PC-9 (cell line): ENCODE data around the gene SETBP1. TPM values are rescaled to one million over a fixed set of nuclear protein-coding genes. Genes with fewer than 3 reads are reported as not detected.

Experiments used
- BruUV-seq: library from RNA; stranded (reverse); fragments of 400-500 nt; replicated peaks from 2 replicates; lab custom pipeline; 2021; lab: Mats Ljungman, UMichigan
- CTCF ChIA-PET: fragments of 300-600 bp; sonication (Branson Sonifier 250); formaldehyde crosslinking; loops from one replicate; lab custom pipeline; 2022; ENCODE audit warnings: antibody characterized with exemption; lab: Charles Lee
- POLR2A ChIA-PET: fragments of 300-600 bp; sonication (Branson Sonifier 250); formaldehyde crosslinking; loops from one replicate; lab custom pipeline; 2022; ENCODE audit warnings: antibody characterized with exemption; ENCODE audit not compliant: unreplicated experiment; lab: Charles Lee
- DNase-seq, 2 experiments: peaks; one replicate each; pipeline versions ENCODE4 v3.0.0 to v3.0.0-alpha.2; 2015 to 2022; ENCODE audit warnings: mixed read lengths in 1 of 2
- H2AFZ ChIP-seq: fragments of 200-600 bp; sonication (generic); 2 replicates; pipeline ENCODE4 v1.8.1; 2017; ENCODE audit warnings: antibody characterized with exemption
- H3F3A ChIP-seq: fragments of 200-600 bp; sonication (generic); 2 replicates; pipeline ENCODE4 v1.8.1; 2017; ENCODE audit warnings: antibody characterized with exemption, mild to moderate bottlenecking, low read depth; ENCODE audit not compliant: insufficient read depth
- H3K27ac ChIP-seq: fragments of 200-600 bp; sonication (generic); 2 replicates; pipeline ENCODE4 v1.6.1; 2016; ENCODE audit warnings: mixed run types
- H3K27me3 ChIP-seq: fragments of 200-600 bp; sonication (generic); 2 replicates; pipeline ENCODE4 v1.6.1; 2016; ENCODE audit warnings: low read depth, mixed run types; ENCODE audit not compliant: insufficient read depth
- H3K36me3 ChIP-seq: fragments of 200-600 bp; sonication (generic); 2 replicates; pipeline ENCODE4 v1.6.1; 2016; ENCODE audit warnings: low read depth, mixed run types
- H3K4me1 ChIP-seq: fragments of 200-600 bp; sonication (generic); replicated peaks from 2 replicates; pipeline ENCODE4 v1.6.1; 2016; ENCODE audit warnings: mixed run types; ENCODE audit not compliant: insufficient read depth
- H3K4me2 ChIP-seq: fragments of 200-600 bp; sonication (generic); 2 replicates; pipeline ENCODE4 v1.6.1; 2017; ENCODE audit warnings: mixed run types
- H3K4me3 ChIP-seq: fragments of 200-600 bp; sonication (generic); 2 replicates; pipeline ENCODE4 v1.6.1; 2016; ENCODE audit warnings: mixed run types
- H3K79me2 ChIP-seq: fragments of 200-600 bp; sonication (generic); 2 replicates; pipeline ENCODE4 v1.6.1; 2017; ENCODE audit warnings: low read depth, mixed run types
- H3K9me2 ChIP-seq: fragments of 200-600 bp; sonication (generic); 2 replicates; pipeline ENCODE4 v1.8.1; 2017; ENCODE audit warnings: mild to moderate bottlenecking; ENCODE audit not compliant: insufficient read depth
- H3K9me3 ChIP-seq: fragments of 200-600 bp; sonication (generic); 2 replicates; pipeline ENCODE4 v1.8.1; 2016; ENCODE audit warnings: low read depth; ENCODE audit not compliant: insufficient read depth
- H4K20me1 ChIP-seq: fragments of 200-600 bp; sonication (generic); 2 replicates; pipeline ENCODE4 v1.8.1; 2017; ENCODE audit not compliant: insufficient read depth
- CTCF ChIP-seq: fragments of 200-600 bp; sonication (generic); conservative IDR thresholded peaks from 2 replicates; pipeline ENCODE4 v1.6.1; 2017; ENCODE audit warnings: mixed run types, antibody characterized with exemption, mild to moderate bottlenecking, moderate library complexity
- EZH2 ChIP-seq: fragments of 200-600 bp; sonication (generic); IDR thresholded peaks from 2 replicates; pipeline ENCODE4 v1.8.0; 2017; ENCODE audit warnings: antibody characterized with exemption, low read depth
- intact Hi-C: fragments of 100-400 bp; cut with micrococcal nuclease; formaldehyde crosslinking; loops from one replicate; pipeline ENCODE4 v1.10.0; 2022; ENCODE audit not compliant: unreplicated experiment
- total RNA-seq: library from RNA; stranded (reverse); gene quantifications from 2 replicates; pipeline ENCODE4 v1.2.3, GENCODE V29; 2021

The SETBP1 gene
- total RNA-seq, 1 experiment from 2014 or later = 9.0 TPM

GRCh38 chr18:44758861-44759631, 78.4 kb downstream of the SETBP1 start:
- intact Hi-C loops = no loop called here
- H3K36me3 ChIP-seq = no peaks in the 10 kb centered on the region
- H3K27ac ChIP-seq = no peak overlapping the region
- H3K27me3 ChIP-seq = no peaks in the 10 kb centered on the region
- TF ChIP-seq CTCF (no peak), EZH2 (no peak)
- no peaks in the 10 kb centered on the region for H3K79me2 ChIP-seq
- no peak overlapping the region for H3K4me2 ChIP-seq
- no peak overlapping the region for H2AFZ ChIP-seq
- H3K9me2 ChIP-seq = no peaks in the 10 kb centered on the region
- ChIA-PET POLR2A (no interaction called here), CTCF (no interaction called here)
- no peak for DNase-seq
- H3K9me3 ChIP-seq = no peaks in the 10 kb centered on the region
- peaks cover 9% of the 10 kb centered on the region; the same call in 1 of the 2 replicates for H3F3A ChIP-seq
- H3K4me3 ChIP-seq = no peak overlapping the region
- no peaks in the 10 kb centered on the region for H4K20me1 ChIP-seq
- BruUV-seq = no TSS peak
- peaks cover 34% of the 10 kb centered on the region for H3K4me1 ChIP-seq

DNA sequence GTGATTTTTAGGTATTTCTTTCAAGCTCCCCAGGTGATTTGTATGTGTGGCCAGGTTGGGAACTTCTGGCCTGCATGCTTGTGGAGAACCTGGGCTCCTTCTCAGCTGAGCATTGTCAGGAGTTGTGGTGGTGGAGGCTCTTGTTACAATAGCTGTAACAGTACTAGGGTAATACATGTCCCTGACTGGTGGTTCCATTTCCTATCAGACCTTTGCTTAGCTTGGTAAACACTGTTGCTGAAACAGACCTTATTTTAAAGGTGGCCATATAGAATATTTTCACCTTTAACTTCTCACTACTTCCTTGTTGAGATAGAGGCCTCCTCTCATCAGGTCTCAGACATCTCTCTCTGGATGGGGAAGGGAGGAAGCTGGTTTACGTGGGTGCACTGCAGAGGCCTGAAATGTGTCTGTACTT, 79.2 kb downstream of the SETBP1 start:
- BruUV-seq = no TSS peak
- POLR2A ChIA-PET = no interaction called here
- H3K4me1 ChIP-seq = peaks cover 34% of the 10 kb centered on the region
- H3F3A ChIP-seq = peaks cover 9% of the 10 kb centered on the region; the same call in 1 of the 2 replicates
- CTCF ChIA-PET = no interaction called here
- intact Hi-C loops = loop anchor here (10.0 kb wide), 1 partner anchor 65 kb away; no protein-coding TSS in a partner anchor
- H3K4me3 ChIP-seq = no peak overlapping the region
- no peaks in the 10 kb centered on the region for H3K27me3 ChIP-seq
- no peaks in the 10 kb centered on the region for H3K9me3 ChIP-seq
- no peak overlapping the region for H3K4me2 ChIP-seq
- H3K79me2 ChIP-seq = no peaks in the 10 kb centered on the region
- no peak overlapping the region for H3K27ac ChIP-seq
- H3K36me3 ChIP-seq = no peaks in the 10 kb centered on the region
- H2AFZ ChIP-seq = no peak overlapping the region
- no peaks in the 10 kb centered on the region for H4K20me1 ChIP-seq
- DNase-seq = no peak
- no peaks in the 10 kb centered on the region for H3K9me2 ChIP-seq
- no peak for TF ChIP-seq EZH2
- no peak for TF ChIP-seq CTCF

GRCh38 chr18:44761812-44762211, 81.1 kb downstream of the SETBP1 start:
- Histone ChIP-seq H3K36me3 (no peaks in the 10 kb centered on the region), H3F3A (peaks cover 9% of the 10 kb centered on the region; the same call in 1 of the 2 replicates), H3K4me2 (peak overlapping the region; percentile 64), H3K79me2 (no peaks in the 10 kb centered on the region), H3K27me3 (no peaks in the 10 kb centered on the region), H4K20me1 (no peaks in the 10 kb centered on the region), H2AFZ (no peak overlapping the region), H3K4me1 (peaks cover 34% of the 10 kb centered on the region), H3K4me3 (peak overlapping the region; percentile 26; the same call in 1 of the 2 replicates), H3K9me3 (no peaks in the 10 kb centered on the region), H3K9me2 (no peaks in the 10 kb centered on the region), H3K27ac (peak overlapping the region; percentile 58)
- POLR2A ChIA-PET = no interaction called here
- CTCF ChIA-PET = interaction anchor here (0.7 kb wide), 1 partner anchor 55 kb away, joined by 3 read pairs; no protein-coding TSS in a partner anchor
- intact Hi-C loops = loop anchor here (10.0 kb wide), 1 partner anchor 63 kb away; no protein-coding TSS in a partner anchor
- no TSS peak for BruUV-seq
- DNase-seq = peak; percentile 70 to 91
- TF ChIP-seq EZH2 = no peak
- no peak for TF ChIP-seq CTCF
